ENCODE measurements around the gene HSPA12B.

HSPA12B gene

GRCh38 chr20:3745686-3746173 lies 13.2 kb downstream of the HSPA12B start:
- Histone ChIP-seq H3F3A (ENCODE audit: control insufficient read depth, insufficient read depth) (no peaks in the 10 kb centered on the region; the same call in 1 of the 2 replicates), H3K4me2 (ENCODE audit: low read length) (no peak overlapping the region; the same call in 1 of the 2 replicates), H3K27ac (ENCODE audit: low read depth, low read length) (no peak overlapping the region), H3K4me3 (ENCODE audit: low read length) (no peak overlapping the region), H3K36me3 (ENCODE audit: control insufficient read depth, low read length) (peaks cover under 1% of the 10 kb centered on the region; the same call in 1 of the 2 replicates), H3K27me3 (ENCODE audit: control insufficient read depth, low read length) (peaks cover 7% of the 10 kb centered on the region; the same call in 1 of the 2 replicates), H3K9me3 (ENCODE audit: control insufficient read depth, insufficient read depth, low read length) (no peaks in the 10 kb centered on the region), H3K79me2 (ENCODE audit: control insufficient read depth, low read length) (no peaks in the 10 kb centered on the region), H3K9me2 (replicated peaks; ENCODE audit: control insufficient read depth, low read length) (no peaks in the 10 kb centered on the region), H3K4me1 (ENCODE audit: control insufficient read depth, low read length) (no peaks in the 10 kb centered on the region), H4K20me1 (ENCODE audit: control insufficient read depth, insufficient read depth, low read depth, low read length) (no peaks in the 10 kb centered on the region)
- TF ChIP-seq CTCF (IDR thresholded peaks at IDR 0.05; ENCODE audit: low read depth, low read length, poor library complexity, severe bottlenecking): no peak
- TF ChIP-seq EZH2phosphoT487 (IDR thresholded peaks at IDR 0.05; ENCODE audit: borderline replicate concordance, low read length): no peak

- no peak for TF ChIP-seq CTCF (IDR thresholded peaks at IDR 0.05; ENCODE audit: low read depth, low read length, poor library complexity, severe bottlenecking)
- TF ChIP-seq EZH2phosphoT487 (IDR thresholded peaks at IDR 0.05; ENCODE audit: borderline replicate concordance, low read length): no peak
- Histone ChIP-seq H3K27me3 (ENCODE audit: control insufficient read depth, low read length) (peaks cover 7% of the 10 kb centered on the region; the same call in 1 of the 2 replicates), H3K36me3 (ENCODE audit: control insufficient read depth, low read length) (peaks cover 5% of the 10 kb centered on the region; the same call in 1 of the 2 replicates), H3K4me3 (ENCODE audit: low read length) (no peak overlapping the region), H3K9me2 (replicated peaks; ENCODE audit: control insufficient read depth, low read length) (no peaks in the 10 kb centered on the region), H3K79me2 (ENCODE audit: control insufficient read depth, low read length) (no peaks in the 10 kb centered on the region), H3K9me3 (ENCODE audit: control insufficient read depth, insufficient read depth, low read length) (no peaks in the 10 kb centered on the region), H3K4me1 (ENCODE audit: control insufficient read depth, low read length) (no peaks in the 10 kb centered on the region), H4K20me1 (ENCODE audit: control insufficient read depth, insufficient read depth, low read depth, low read length) (no peaks in the 10 kb centered on the region), H3K27ac (ENCODE audit: low read depth, low read length) (no peak overlapping the region), H3F3A (ENCODE audit: control insufficient read depth, insufficient read depth) (no peaks in the 10 kb centered on the region; the same call in 1 of the 2 replicates), H3K4me2 (ENCODE audit: low read length) (no peak overlapping the region)
Observed at GRCh38 chr20:3747471-3747870, 15.0 kb downstream of the HSPA12B start.

GRCh38 chr20:3748073-3748472 lies 15.6 kb downstream of the HSPA12B start:
- Histone ChIP-seq H3K4me3 (ENCODE audit: low read length) (no peak overlapping the region), H4K20me1 (ENCODE audit: control insufficient read depth, insufficient read depth, low read depth, low read length) (no peaks in the 10 kb centered on the region)

More at GRCh38 chr20:3748073-3748472, 15.6 kb downstream of the HSPA12B start:
- Histone ChIP-seq H3K4me1 (ENCODE audit: control insufficient read depth, low read length) (no peaks in the 10 kb centered on the region), H3K4me2 (ENCODE audit: low read length) (no peak overlapping the region), H3K27me3 (ENCODE audit: control insufficient read depth, low read length) (peaks cover 7% of the 10 kb centered on the region; the same call in 1 of the 2 replicates), H3K36me3 (ENCODE audit: control insufficient read depth, low read length) (peaks cover 5% of the 10 kb centered on the region; the same call in 1 of the 2 replicates), H3K79me2 (ENCODE audit: control insufficient read depth, low read length) (no peaks in the 10 kb centered on the region), H3K9me2 (replicated peaks; ENCODE audit: control insufficient read depth, low read length) (no peaks in the 10 kb centered on the region), H3F3A (ENCODE audit: control insufficient read depth, insufficient read depth) (no peaks in the 10 kb centered on the region; the same call in 1 of the 2 replicates), H3K9me3 (ENCODE audit: control insufficient read depth, insufficient read depth, low read length) (no peaks in the 10 kb centered on the region), H3K27ac (ENCODE audit: low read depth, low read length) (no peak overlapping the region)
- no peak for TF ChIP-seq CTCF (IDR thresholded peaks at IDR 0.05; ENCODE audit: low read depth, low read length, poor library complexity, severe bottlenecking)
- TF ChIP-seq EZH2phosphoT487 (IDR thresholded peaks at IDR 0.05; ENCODE audit: borderline replicate concordance, low read length): no peak
